ENCODE measurements around the gene WIF1.

DNA sequence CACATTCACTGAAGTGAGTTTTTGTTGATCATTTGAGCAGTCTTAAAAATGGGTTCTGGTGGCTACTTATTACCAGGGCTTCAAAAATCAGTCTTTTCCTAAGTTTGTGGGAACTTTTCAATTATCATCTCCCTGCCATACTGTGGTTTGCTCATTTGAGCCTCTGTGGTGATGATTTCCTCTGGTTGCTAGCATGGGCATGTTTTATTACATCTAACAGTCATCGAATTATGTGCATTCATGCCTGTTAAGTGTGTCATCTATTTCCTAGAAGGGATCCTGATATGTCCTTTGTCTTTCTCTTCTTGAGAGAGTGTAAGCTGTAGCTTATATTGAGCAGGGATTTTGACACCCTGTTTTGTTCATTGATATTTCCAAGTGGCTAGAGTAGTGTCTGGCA is 116.8 kb downstream of the WIF1 start:
- TF ChIP-seq, protein P1, sequence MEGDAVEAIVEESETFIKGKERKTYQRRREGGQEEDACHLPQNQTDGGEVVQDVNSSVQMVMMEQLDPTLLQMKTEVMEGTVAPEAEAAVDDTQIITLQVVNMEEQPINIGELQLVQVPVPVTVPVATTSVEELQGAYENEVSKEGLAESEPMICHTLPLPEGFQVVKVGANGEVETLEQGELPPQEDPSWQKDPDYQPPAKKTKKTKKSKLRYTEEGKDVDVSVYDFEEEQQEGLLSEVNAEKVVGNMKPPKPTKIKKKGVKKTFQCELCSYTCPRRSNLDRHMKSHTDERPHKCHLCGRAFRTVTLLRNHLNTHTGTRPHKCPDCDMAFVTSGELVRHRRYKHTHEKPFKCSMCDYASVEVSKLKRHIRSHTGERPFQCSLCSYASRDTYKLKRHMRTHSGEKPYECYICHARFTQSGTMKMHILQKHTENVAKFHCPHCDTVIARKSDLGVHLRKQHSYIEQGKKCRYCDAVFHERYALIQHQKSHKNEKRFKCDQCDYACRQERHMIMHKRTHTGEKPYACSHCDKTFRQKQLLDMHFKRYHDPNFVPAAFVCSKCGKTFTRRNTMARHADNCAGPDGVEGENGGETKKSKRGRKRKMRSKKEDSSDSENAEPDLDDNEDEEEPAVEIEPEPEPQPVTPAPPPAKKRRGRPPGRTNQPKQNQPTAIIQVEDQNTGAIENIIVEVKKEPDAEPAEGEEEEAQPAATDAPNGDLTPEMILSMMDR (IDR thresholded peaks at IDR 0.05): no peak
- TF ChIP-seq POLR2A (IDR thresholded peaks at IDR 0.05) (no peak), POLR2AphosphoS5 (IDR thresholded peaks at IDR 0.05; ENCODE audit: insufficient read depth in 1 of 2, low read depth in 1 of 2) (peak in 1 of 2 donors; percentile 82)
